ENCODE data around the gene ULK2. TPM values are rescaled to one million over a fixed set of nuclear protein-coding genes. Genes with fewer than 3 reads are reported as not detected.

Gene ULK2
- total RNA-seq, 1 experiment from 2014 or later, result 30.2 TPM

- H3K27ac ChIP-seq (ENCODE audit: low read length), result no peak overlapping the region
- no peaks in the 10 kb centered on the region for H3K4me1 ChIP-seq (ENCODE audit: insufficient read depth, low read length)
- no peak overlapping the region for H3K9ac ChIP-seq (ENCODE audit: low read length)
- BruUV-seq (replicated peaks), result no TSS peak
- H3K36me3 ChIP-seq (ENCODE audit: low read depth, low read length), result no peaks in the 10 kb centered on the region
- H2AFZ ChIP-seq (ENCODE audit: low read length), result no peak overlapping the region
- TF ChIP-seq EZH2phosphoT487 (IDR thresholded peaks at IDR 0.05; ENCODE audit: borderline replicate concordance, low read length) (no peak), EZH2 (IDR thresholded peaks at IDR 0.05; ENCODE audit: low read length, unreplicated experiment) (no peak), CTCF (conservative IDR thresholded peaks at IDR 0.05; ENCODE audit: low read depth, low read length) (no peak)
- ATAC-seq, result no peak
- no peak overlapping the region for H3K4me2 ChIP-seq (ENCODE audit: low read length)
- POLR2A ChIA-PET (ENCODE audit: unreplicated experiment), result no interaction called here
- no peaks in the 10 kb centered on the region for H3K9me3 ChIP-seq (ENCODE audit: low read length)
- H3K4me3 ChIP-seq (ENCODE audit: low read length), result no peak overlapping the region
- no peaks in the 10 kb centered on the region for H3K27me3 ChIP-seq (ENCODE audit: low read length)
- H3K9me2 ChIP-seq (replicated peaks; ENCODE audit: low read length), result no peaks in the 10 kb centered on the region
- no peaks in the 10 kb centered on the region for H3F3A ChIP-seq (ENCODE audit: low read length, unreplicated experiment)
- no peaks in the 10 kb centered on the region for H3K79me2 ChIP-seq (ENCODE audit: low read length)
- CTCF ChIA-PET, result no interaction called here
- H4K20me1 ChIP-seq (ENCODE audit: low read length), result no peaks in the 10 kb centered on the region
- no peak for DNase-seq
- intact Hi-C loops (cut with micrococcal nuclease), result no loop called here
These were observed 128.2 kb downstream of the ULK2 start for GRCh38 chr17:19739241-19740201.

GRCh38 chr17:19738757-19739156, 129.0 kb downstream of the ULK2 start:
- Histone ChIP-seq H2AFZ (ENCODE audit: low read length) (no peak overlapping the region), H3F3A (ENCODE audit: low read length, unreplicated experiment) (no peaks in the 10 kb centered on the region), H3K9me2 (replicated peaks; ENCODE audit: low read length) (no peaks in the 10 kb centered on the region), H3K9ac (ENCODE audit: low read length) (no peak overlapping the region), H3K4me2 (ENCODE audit: low read length) (no peak overlapping the region), H3K27ac (ENCODE audit: low read length) (no peak overlapping the region), H3K9me3 (ENCODE audit: low read length) (no peaks in the 10 kb centered on the region), H3K4me3 (ENCODE audit: low read length) (no peak overlapping the region), H4K20me1 (ENCODE audit: low read length) (no peaks in the 10 kb centered on the region), H3K36me3 (ENCODE audit: low read depth, low read length) (no peaks in the 10 kb centered on the region), H3K79me2 (ENCODE audit: low read length) (no peaks in the 10 kb centered on the region), H3K4me1 (ENCODE audit: insufficient read depth, low read length) (no peaks in the 10 kb centered on the region), H3K27me3 (ENCODE audit: low read length) (no peaks in the 10 kb centered on the region)
- TF ChIP-seq EZH2 (IDR thresholded peaks at IDR 0.05; ENCODE audit: low read length, unreplicated experiment) (no peak), CTCF (conservative IDR thresholded peaks at IDR 0.05; ENCODE audit: low read depth, low read length) (no peak), EZH2phosphoT487 (IDR thresholded peaks at IDR 0.05; ENCODE audit: borderline replicate concordance, low read length) (no peak)
- ATAC-seq, result no peak
- ChIA-PET CTCF (no interaction called here), POLR2A (ENCODE audit: unreplicated experiment) (no interaction called here)
- no peak for DNase-seq
- BruUV-seq (replicated peaks), result no TSS peak
- intact Hi-C loops (cut with micrococcal nuclease), result no loop called here

- no peaks in the 10 kb centered on the region for H3K9me3 ChIP-seq (ENCODE audit: low read length)
- no peak overlapping the region for H2AFZ ChIP-seq (ENCODE audit: low read length)
- DNase-seq (no peak), ATAC-seq (no peak)
- intact Hi-C loops (cut with micrococcal nuclease), result no loop called here
- no peaks in the 10 kb centered on the region for H3K36me3 ChIP-seq (ENCODE audit: low read depth, low read length)
- no peaks in the 10 kb centered on the region for H3K79me2 ChIP-seq (ENCODE audit: low read length)
- no peak overlapping the region for H3K27ac ChIP-seq (ENCODE audit: low read length)
- no peak overlapping the region for H3K9ac ChIP-seq (ENCODE audit: low read length)
- H4K20me1 ChIP-seq (ENCODE audit: low read length), result no peaks in the 10 kb centered on the region
- CTCF ChIA-PET, result no interaction called here
- H3K9me2 ChIP-seq (replicated peaks; ENCODE audit: low read length), result no peaks in the 10 kb centered on the region
- no peaks in the 10 kb centered on the region for H3K27me3 ChIP-seq (ENCODE audit: low read length)
- POLR2A ChIA-PET (ENCODE audit: unreplicated experiment), result no interaction called here
- H3K4me2 ChIP-seq (ENCODE audit: low read length), result no peak overlapping the region
- no peak overlapping the region for H3K4me3 ChIP-seq (ENCODE audit: low read length)
- TF ChIP-seq EZH2 (IDR thresholded peaks at IDR 0.05; ENCODE audit: low read length, unreplicated experiment), result no peak
- no peak for TF ChIP-seq EZH2phosphoT487 (IDR thresholded peaks at IDR 0.05; ENCODE audit: borderline replicate concordance, low read length)
- TF ChIP-seq CTCF (conservative IDR thresholded peaks at IDR 0.05; ENCODE audit: low read depth, low read length), result no peak
- no peaks in the 10 kb centered on the region for H3F3A ChIP-seq (ENCODE audit: low read length, unreplicated experiment)
- no peaks in the 10 kb centered on the region for H3K4me1 ChIP-seq (ENCODE audit: insufficient read depth, low read length)
- BruUV-seq (replicated peaks), result no TSS peak
These were observed 129.7 kb downstream of the ULK2 start for GRCh38 chr17:19738073-19738449.

All from PC-3 (cell line).